NCI-H1436 treated with DMSO at 0.1 percent for 48 hours (cell line): ENCODE data around the gene TSPAN14.
"Not testable (repeated sequence)": the region's sequence is repeated elsewhere in the genome, so short reads cannot be mapped to it uniquely, and the experiment has no call there.

ENCODE experiments used
- DNase-seq: peaks from one replicate; lab custom pipeline; 2025; lab: John Stamatoyannopoulos, UW

Gene TSPAN14

DNA sequence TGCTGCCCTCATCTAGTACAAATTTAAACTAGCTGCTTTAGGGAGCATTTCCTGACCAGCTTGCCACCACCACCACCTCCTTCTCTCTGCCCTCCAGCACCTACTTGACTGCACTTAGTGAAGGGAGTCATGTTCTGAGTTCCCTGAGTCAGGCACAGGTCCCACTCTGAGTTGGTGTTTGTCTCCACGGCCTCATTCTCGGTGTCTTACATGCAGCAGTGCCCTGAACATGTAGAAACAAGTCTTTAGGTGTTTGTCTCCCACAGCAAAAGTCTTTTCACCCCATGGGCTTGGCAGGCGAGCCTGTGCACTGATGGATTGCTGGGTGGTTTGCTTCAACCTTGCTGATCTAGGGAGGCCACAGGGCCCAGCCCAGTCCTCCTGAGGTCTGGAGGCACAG lies 16.9 kb downstream of the TSPAN14 start:
- DNase-seq: no peak

DNA sequence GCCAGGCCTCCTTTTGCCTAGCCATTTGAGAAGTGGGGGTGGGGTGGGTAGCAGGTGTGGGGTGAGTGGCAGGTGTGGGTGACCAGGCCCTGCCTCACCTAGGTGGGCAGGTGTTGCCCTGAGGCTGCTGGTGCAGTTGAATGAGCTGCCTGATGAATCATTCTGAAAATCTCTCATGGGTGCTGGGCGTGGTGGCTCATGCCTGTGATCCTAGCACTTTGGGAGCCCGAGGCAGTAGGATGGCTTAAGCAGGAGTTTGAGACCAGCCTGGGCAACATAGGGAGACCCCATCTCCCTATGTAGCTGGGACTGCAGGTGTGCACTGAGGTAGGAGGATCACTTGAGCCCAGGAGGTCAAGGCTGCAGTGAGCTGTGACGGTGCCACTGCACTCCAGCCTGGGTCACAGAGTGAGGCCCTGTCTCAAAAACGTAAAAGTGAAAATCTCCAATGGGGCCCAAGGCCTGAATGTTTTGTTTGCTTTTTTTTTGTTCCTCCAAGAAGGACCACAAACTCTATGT lies 17.7 kb downstream of the TSPAN14 start:
- no peak for DNase-seq

DNA sequence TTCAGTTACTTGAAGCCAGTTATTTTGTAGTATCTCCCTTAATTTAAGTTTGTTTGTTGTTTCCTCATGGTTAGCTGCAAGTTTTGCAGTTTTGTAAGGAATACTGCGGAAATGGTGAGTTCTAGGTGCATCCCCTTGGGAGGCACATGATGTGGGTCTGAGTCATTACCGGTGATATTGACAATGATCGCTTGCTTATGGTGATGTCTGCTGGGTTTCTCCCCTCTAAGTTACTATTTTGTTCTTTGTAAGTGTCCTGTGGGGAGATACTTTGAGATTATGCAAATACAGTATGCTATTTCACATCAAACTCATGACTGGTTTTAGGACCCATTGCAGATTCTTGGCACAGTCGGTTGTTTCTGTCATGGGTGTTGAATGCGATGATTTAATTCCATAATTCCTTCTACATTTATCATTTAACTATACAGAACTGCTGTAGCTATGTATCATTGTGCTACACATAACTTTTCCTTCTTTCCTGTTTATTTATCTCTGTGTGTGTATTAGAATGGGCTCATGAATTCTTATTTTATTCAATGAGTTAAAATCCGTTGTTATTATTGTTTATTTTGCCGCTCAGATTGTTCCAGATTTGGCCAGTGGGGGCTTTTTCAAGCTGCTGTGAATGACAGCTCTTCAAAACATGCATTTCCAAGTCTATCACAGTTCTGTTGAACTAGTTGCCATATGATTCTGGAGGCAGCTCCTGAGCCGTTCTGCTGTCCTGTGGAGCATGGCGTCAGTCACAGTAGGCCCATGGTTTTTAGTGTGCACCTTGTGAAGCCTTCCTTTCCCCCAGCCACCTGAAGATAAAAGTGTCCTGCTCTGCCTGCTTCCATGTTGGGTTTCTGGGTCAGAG lies 18.4 kb downstream of the TSPAN14 start:
- no peak for DNase-seq

GRCh38 chr10:80473096-80473657 lies 19.1 kb downstream of the TSPAN14 start:
- DNase-seq: no peak

DNA sequence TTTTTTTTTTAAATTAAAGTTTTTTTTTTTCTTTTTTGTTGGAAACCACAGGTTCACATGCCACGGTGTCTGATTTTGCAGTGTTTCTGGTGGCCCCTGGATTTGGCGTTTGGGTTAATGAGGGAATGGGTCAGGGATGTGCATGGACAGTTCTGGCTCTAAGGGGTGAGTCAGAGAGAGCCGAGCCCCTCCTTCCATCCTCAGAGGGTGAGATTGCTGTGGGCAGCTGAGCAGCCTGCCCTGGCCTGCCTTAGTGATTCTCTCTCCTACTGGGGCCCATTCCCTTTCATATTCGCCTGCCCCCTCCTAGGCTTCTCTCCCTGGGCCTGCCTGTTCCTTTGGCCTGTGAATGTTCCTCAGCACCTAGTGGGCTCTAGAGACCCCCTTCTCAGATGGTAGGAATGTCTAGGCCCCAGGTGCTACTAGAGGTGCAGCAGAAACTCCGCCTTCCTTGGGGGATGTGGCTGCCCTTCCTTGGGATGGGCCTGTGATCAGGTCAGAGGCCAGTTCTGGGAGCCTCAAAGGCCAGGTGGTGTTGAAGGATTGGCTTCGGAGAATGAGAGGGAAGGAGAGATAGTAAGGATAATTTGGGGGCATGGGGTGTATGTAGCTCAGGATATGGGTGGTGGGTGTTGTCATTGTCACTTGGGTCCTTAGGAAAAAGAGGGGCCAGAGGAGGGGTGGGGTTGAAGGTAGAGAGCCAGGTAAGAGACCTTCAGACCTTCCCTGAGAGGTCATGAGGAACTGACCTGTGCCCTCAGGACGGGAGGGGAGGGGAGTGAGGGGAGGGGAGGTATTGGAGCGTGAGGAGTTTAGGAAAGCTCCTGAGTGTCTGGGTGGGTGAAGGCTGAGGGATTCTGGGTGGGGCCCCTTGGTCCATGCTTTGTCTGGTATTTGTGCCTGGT lies 19.8 kb downstream of the TSPAN14 start:
- no peak for DNase-seq

DNA sequence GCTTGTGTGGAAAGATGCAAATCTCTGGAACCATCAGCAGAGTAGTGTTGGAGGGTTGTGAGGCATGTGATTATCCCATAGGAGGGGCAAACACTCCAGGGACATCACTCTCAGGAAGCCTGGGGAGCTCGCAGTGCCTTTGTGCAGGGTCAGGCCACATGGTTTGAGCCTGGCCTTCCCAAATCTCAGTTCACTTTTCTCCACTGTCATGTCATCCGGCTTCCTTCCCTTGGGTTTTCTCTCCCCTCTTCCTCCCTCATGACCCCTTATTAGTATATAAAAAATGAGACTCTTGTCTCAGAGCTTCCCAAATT lies 20.4 kb downstream of the TSPAN14 start:
- no peak for DNase-seq

GRCh38 chr10:80474941-80475340 lies 20.8 kb downstream of the TSPAN14 start:
- DNase-seq: no peak

DNA sequence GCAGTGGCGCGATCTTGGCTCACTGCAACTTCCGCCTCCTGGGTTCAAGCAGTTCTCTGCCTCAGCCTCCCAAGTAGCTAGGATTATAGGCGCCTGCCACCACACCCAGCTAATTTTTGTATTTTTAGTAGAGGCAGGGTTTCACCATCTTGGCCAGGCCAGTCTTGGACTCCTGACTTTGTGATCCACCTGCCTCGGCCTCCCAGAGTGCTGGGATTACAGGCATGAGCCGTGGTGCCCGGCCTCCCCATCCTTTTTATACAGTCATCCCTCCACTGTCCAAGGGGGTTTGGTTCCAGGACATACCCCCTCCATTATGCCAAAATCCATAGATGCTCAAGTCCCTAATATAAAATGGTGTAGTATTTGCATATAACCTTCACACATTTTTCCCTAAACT lies 21.5 kb downstream of the TSPAN14 start:
- not testable (repeated sequence) for DNase-seq

GRCh38 chr10:80476685-80477084 lies 22.6 kb downstream of the TSPAN14 start:
- no peak for DNase-seq

- DNase-seq: no peak
These were observed 23.7 kb downstream of the TSPAN14 start for GRCh38 chr10:80477813-80478212.

- not testable (repeated sequence) for DNase-seq
These were observed 26.3 kb downstream of the TSPAN14 start for GRCh38 chr10:80480373-80480772.

- DNase-seq: no peak
These were observed 26.7 kb downstream of the TSPAN14 start for GRCh38 chr10:80480852-80481251.

GRCh38 chr10:80484243-80484642 lies 30.1 kb downstream of the TSPAN14 start:
- no peak for DNase-seq

DNA sequence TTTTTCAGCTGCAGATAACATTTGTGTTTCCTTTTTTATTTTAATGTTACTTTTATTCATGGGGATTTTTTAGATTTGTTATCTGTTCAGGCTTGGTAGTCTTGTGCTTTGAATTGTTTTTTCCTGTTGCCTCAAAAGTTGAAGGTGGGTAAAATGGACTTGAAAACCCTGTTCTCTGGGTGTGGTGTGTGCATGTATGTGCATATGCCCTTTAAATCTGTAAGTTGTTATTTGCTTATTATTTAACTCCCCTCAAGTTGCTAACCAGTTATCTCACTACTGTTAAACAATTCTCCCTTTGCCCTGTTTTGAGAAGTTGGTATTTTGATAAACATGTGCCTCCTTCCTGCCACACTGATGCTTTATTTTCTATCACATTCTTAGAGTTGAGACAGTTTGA lies 30.6 kb downstream of the TSPAN14 start:
- DNase-seq: no peak

DNA sequence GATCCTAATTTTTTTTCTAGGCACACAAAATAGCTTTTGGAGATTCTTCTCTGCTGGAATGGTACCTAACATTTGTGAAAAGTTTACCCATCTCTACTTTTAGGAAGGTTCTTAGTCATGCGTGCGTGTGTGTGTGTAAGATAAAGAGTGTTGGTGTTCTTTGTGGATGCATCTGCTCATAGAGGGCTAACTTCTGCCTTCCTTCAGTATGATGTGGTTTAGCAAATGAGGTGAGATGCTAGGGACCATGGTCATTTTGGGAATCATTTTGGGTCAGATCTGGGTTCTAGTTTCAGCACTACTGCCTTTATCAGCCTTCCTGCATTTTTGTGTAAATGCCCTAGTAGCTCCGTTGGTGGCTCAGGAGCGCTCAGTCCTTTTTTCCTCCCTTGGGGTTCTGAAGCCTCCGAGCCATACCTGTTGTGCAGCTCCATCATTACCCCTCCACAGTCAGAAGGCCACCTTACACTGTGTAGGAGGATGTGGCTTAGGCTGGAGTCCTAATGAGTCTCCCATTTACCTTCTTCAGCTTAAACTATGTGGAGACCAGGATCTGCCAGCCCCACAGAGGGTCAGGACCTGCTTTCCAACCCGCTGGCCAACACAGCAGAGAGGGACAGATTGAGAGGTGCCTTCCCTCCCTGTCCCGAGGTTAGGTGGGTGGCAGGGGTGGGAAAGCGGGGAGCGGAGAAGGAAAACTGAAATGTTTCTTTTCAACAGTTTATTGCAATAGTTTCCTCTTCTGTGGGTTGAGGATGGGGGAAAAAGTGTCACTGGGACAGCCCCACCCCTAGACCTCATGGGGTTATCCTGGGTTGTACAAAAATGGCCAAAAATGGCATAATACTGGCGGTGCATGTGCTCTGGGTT lies 31.2 kb downstream of the TSPAN14 start:
- no peak for DNase-seq

GRCh38 chr10:80485946-80486764 lies 32.0 kb downstream of the TSPAN14 start:
- no peak for DNase-seq

DNA sequence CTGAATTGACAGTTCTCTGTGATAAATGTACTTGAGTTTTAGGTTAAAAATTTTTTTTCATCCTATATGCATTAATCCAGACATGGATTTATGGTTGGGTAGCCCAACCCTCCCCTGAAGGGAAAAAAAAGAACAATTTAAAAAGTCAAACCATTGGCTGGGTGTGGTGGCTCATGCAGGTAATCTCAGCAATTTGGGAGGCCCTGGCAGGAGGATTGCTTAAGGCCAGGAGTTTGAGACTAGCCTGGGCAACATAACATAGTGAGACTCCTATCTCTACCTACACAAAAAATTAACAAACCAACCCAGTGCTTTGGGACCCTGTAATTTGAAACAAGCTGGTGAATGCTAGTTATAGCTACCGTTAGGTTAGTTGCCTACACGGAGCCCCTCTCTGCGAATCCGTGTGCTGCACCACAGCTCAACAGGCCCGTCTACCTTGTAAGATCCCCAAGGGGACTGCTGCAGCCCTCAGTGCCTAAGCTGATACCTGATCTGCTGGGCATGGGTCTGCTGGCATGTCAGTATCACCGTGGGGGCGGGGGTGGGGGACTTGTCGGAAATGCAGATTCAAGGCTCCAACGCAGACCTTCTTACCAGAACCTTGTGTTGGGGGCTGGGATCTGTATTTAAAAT lies 32.8 kb downstream of the TSPAN14 start:
- DNase-seq: no peak

- no peak for DNase-seq
These were observed 33.3 kb downstream of the TSPAN14 start for GRCh38 chr10:80487421-80487785.

GRCh38 chr10:80487791-80488538 lies 33.9 kb downstream of the TSPAN14 start:
- no peak for DNase-seq
